Left renal pelvis (tissue), 4 donors: ENCODE data around the gene SCARB2. TPM values are rescaled to one million over a fixed set of nuclear protein-coding genes. Genes with fewer than 3 reads are reported as not detected.
A peak's percentile ranks its signal among the peaks of the same experiment; 100 is the strongest.

Source experiments
- DNase-seq, 4 donors: peaks; one replicate each; pipeline ENCODE4 v3.0.0-alpha.2; 2013; ENCODE audit warnings: low read depth in 4 of 4, low spot score in 3 of 4
- polyA plus RNA-seq, 4 donors: library from polyadenylated mRNA; unstranded; fragments of 120-200 nt; gene quantifications; one replicate each; pipeline ENCODE4 v1.2.1, GENCODE V29; 2013; ENCODE audit not compliant: insufficient read length in 4 of 4

Gene SCARB2
- polyA plus RNA-seq, 4 donors = 138 to 220 (median 191) TPM

GRCh38 chr4:76200771-76201231 is 12.8 kb downstream of the SCARB2 start:
- no peak for DNase-seq

DNA sequence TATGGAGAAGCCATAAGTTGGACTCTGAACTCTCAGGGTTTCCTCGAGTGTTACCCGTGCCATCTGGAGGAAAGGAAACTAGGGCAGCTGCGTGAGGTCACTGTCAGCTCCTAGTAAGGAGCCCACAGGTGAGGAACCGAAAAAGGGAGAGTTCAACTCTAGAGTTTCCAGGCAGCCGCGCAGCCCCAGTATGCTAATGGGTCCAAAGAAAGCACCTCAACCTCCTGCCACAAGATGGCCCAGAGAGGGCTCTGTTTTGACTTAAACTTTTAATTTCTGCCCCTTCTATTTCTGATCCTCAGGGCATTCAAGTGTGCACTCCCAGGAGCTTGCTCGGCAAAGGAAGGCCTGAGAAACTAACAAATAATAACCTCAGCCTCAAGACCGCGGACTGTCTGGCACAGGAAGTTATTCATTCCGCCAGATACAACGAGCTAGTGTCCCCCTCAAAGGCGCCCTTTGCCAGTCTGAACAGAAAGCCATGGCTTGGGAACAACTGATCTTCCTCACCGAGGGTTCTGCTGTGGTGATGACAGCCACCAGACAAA is 13.9 kb downstream of the SCARB2 start:
- DNase-seq = no peak

DNA sequence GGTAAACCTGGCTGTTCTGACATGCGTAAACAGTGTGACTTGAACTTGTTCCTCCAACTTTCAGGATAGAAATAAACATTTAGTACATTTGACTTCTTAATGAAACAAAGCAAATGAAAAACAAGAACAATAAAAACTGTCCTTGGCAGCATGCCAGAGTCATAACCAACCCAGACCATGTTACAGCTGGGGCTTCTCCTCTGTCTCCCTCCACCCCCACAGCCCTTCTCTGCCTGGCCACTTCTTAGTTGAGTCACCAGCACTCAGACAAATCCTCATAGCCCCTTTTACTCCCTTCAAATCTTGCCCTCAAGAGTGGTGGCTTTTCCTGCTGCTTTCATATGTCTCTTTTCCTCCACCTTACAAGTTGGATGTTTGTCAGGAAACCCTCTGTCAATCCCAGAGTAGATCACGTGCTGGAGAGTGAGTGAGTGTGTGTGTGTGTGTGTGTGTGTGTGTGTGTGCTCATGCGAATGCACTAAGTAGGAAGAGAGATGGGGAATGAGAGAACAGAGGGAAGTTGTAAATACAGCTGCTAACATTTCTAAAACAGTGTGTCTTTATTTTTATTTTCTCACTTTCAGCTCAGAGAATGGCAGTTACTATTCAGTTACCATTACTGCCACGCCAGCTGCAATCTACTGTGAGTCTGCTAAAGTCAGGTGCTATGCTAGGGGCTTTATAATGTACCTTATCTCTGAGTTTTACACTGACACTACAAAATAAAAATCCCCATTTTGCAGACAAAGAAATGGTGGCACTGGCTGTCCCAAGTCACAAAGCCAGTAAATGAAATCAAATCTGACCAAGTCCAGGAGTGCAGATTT is 15.0 kb downstream of the SCARB2 start:
- DNase-seq = peak; percentile 70 to 76 (median 75)

GRCh38 chr4:76197971-76198410 is 15.6 kb downstream of the SCARB2 start:
- no peak for DNase-seq

GRCh38 chr4:76197031-76197743 is 16.4 kb downstream of the SCARB2 start:
- DNase-seq = no peak

DNA sequence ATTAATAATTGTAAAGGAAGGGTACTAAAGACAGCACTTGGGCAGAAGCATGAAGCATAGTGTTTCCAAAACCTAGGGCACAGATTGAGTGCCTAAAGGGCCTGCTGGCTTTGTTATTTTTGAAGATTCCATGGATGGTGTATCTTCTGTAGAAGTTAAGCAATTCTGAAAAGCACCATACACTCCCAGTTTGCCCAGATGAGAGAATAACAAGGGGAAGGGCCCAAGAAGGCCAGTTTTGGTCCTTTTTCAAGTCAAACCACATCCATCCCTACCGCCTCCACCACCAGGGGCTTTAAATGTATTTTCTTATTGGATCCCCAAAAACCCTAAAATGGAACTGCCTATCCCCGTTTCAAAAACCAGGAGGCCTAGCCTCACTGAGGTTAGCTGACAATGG is 17.2 kb downstream of the SCARB2 start:
- DNase-seq = no peak

GRCh38 chr4:76195326-76195725 is 18.3 kb downstream of the SCARB2 start:
- no peak for DNase-seq

DNA sequence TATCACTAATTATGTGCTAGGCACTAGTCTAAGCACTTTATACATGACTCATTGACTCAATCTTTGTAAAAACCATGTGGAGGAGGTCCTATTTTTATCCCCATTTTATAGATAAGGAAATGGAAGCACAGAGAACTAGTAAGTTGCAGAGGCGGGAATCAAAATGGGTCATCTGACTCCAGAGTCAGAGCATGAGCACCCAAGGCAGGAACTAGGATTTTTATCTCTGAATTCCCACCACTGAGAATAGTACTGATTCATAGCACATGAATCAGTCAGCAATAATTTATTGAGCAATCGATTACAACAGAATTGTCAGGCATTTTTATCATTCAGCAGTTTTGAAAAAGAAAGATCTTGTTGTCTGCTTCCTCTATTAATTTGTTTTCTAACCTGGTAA is 19.3 kb downstream of the SCARB2 start:
- DNase-seq = no peak

DNA sequence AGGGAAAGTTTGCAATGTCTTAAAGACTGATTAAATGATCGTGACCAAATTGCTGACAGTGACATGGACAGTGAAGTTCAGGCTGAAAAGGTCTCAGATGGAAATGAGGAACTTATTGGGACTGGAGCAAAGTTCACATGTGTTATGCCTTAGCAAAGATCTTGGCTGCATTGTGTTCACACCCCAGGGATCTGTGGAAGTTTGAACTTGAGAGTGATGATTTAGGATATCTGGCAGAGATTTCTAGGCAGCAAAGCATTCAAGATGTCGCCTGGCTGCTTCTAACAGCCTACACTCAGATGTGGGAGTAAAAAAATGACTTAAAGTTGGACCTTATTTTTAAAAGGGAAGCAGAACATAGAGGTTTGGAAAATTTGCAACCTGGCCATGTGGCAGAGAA is 21.4 kb downstream of the SCARB2 start:
- DNase-seq = no peak

DNA sequence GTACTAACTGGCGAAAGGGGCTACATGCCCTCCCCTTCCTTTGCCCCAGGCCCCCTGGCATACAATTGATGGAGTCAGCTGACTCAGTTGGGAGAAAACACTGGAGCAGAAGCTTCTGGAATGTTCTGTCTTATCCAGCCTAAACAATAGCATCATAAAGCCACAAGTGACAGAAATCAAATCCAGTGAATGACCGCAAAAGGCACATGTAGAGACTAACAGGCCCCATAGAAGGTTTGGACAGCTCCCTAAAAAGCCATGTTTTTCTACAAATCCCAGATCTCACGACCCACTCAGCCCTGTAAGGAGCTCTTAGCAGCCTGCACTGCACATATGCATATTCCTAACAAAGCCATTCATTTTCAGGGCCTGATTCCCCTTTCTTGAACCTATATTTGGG is 25.1 kb downstream of the SCARB2 start:
- DNase-seq = no peak

DNA sequence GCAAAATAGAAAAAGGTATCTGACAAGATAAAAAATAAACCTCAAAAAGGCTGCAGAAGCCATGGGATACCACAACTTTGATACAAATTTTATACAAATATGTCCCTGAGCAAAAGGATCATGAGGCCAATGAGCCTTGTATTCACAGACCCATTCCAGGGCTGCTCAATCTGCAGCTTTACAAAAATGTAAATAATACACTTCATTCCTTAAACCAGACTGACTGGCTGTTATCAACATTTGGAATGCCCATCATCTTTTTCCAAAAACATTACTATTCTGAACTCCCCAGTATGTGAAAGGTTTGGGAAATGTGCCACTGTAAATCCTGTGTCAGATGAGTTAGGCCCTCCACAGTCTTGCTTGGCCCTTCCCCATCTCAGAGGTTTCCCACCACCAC is 25.5 kb downstream of the SCARB2 start:
- no peak for DNase-seq

- DNase-seq = no peak
Observed at GRCh38 chr4:76187152-76187551, 26.5 kb downstream of the SCARB2 start.

DNA sequence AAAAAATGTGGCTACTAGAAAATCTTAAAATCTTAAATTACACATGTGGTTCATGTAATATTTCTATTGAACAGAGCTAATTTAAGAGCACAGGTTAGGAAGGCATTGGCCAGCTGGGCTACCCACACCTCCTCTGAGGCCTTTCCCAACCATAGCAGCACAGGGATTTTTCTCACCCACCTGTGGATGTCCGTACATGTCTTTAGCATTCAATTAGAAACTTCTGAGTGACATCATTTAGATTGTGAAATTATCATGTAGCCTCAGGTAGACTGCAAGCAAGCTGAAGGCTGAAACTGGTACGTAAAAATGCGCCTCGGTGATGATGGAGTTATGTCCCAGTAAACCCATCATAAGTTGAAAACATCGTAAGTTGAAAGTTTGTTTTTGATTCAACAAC is 31.2 kb downstream of the SCARB2 start:
- no peak for DNase-seq

GRCh38 chr4:76179398-76180318 is 34.0 kb downstream of the SCARB2 start:
- peak in 3 of 4 donors; percentile 56 to 66 (median 56) for DNase-seq

DNA sequence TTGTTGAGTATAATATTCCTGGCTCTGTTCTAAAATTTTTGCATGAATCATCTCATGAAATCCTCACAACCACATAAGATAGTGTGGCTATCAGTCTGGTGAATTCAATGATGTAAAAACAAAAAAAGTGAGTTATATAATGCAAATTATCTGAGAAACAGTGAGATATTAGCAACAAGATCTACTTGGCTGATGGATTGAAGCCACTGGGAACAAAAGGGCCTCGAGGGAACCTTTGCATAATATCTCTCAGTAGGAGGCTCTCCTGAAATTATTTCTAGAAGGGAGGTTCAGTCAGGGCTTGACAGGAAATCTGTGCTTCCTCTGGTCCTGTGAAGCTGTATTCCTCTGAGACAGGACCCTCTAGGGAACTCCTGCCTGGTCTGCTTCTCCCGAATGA is 35.3 kb downstream of the SCARB2 start:
- no peak for DNase-seq

DNA sequence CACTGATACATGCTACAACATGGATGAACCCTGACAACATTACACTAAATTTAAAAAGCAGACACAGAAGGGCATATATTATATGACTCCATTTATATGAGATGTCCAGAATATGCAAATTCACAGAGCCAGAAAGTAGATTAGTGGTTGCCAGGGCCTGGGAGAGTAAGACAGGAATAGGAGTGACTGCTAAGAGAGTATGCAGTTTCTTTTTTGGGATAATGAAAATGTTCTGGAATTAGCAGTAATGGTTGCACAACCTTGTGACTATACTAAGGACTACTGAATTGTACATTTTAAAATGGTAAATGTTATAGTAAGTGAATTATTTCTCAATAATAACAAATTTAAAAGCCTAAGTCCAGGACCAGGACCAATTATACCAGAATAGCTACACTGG is 35.9 kb downstream of the SCARB2 start:
- no peak for DNase-seq

DNA sequence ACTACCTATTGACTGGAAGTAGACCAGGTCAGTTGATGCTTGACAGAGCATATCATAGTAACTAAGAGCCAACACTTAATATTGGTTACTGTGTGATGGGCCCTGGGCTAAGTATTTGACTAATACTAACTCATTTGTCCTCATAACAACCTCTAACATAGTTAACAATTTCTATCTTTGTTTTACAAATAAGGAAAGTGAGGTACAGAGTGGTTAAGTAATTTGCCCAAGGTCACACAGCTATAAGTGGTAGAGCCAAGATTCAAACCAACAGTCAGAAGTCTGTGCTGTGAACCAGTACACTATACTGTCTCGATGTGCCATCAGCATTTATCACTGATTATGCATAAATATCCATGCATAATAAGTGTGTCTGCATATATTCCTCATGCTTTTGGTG is 38.3 kb downstream of the SCARB2 start:
- DNase-seq = no peak

GRCh38 chr4:76174216-76174615 is 39.4 kb downstream of the SCARB2 start:
- no peak for DNase-seq

- DNase-seq = no peak
Observed at GRCh38 chr4:76168688-76169087, 44.9 kb downstream of the SCARB2 start.

- no peak for DNase-seq
Observed at GRCh38 chr4:76166480-76166879, 47.1 kb downstream of the SCARB2 start.

GRCh38 chr4:76160355-76160754 is 53.3 kb downstream of the SCARB2 start:
- DNase-seq = no peak
